Central memory CD8-positive, alpha-beta T cell (primary cell): ENCODE data around the gene PPIC.
"Not testable (repeated sequence)": the region's sequence is repeated elsewhere in the genome, so short reads cannot be mapped to it uniquely, and the experiment has no call there.

Experiments used
- ATAC-seq: fragments of 150-1000 bp; cut with Tn5 transposase; replicated peaks from 2 replicates; pipeline ENCODE4 v1.10.0; 2022; ENCODE audit warnings: mild to moderate bottlenecking, moderate FRiP score, moderate number of reproducible peaks; ENCODE audit not compliant: poor library complexity, severe bottlenecking; ENCODE audit errors: extremely low read depth
- DNase-seq, 2 donors: peaks; one replicate each; pipeline ENCODE4 v3.0.0; 2021; ENCODE audit warnings: low spot score in 2 of 2
- H3K27ac Mint-ChIP-seq: one replicate; pipeline ENCODE4 v1.8.0; 2022; ENCODE audit warnings: low read depth, mild to moderate bottlenecking, moderate library complexity, mixed read lengths
- H3K27me3 Mint-ChIP-seq: one replicate; pipeline ENCODE4 v1.8.0; 2022; ENCODE audit warnings: mixed read lengths
- H3K36me3 Mint-ChIP-seq: one replicate; pipeline ENCODE4 v1.8.0; 2022; ENCODE audit warnings: mild to moderate bottlenecking, moderate library complexity, mixed read lengths; ENCODE audit not compliant: insufficient read depth
- H3K4me1 Mint-ChIP-seq: one replicate; pipeline ENCODE4 v1.8.0; 2022; ENCODE audit warnings: mixed read lengths
- H3K4me3 Mint-ChIP-seq: one replicate; pipeline ENCODE4 v1.8.0; 2022; ENCODE audit warnings: mild to moderate bottlenecking, moderate library complexity, mixed read lengths
- H3K9me3 Mint-ChIP-seq: one replicate; pipeline ENCODE4 v1.8.0; 2022; ENCODE audit warnings: mixed read lengths

Gene PPIC

GRCh38 chr5:122999947-123000563, 36.5 kb downstream of the PPIC start:
- Mint-ChIP-seq H3K27ac (no peak overlapping the region), H3K27me3 (no peaks in the 10 kb centered on the region), H3K4me1 (no peaks in the 10 kb centered on the region), H3K9me3 (no peaks in the 10 kb centered on the region), H3K36me3 (peaks cover 2% of the 10 kb centered on the region), H3K4me3 (no peak overlapping the region)
- DNase-seq (no peak), ATAC-seq (no peak)

GRCh38 chr5:122997294-122997693, 39.2 kb downstream of the PPIC start:
- Mint-ChIP-seq H3K9me3 (no peaks in the 10 kb centered on the region), H3K36me3 (no peaks in the 10 kb centered on the region), H3K27ac (no peak overlapping the region), H3K4me1 (no peaks in the 10 kb centered on the region), H3K4me3 (no peak overlapping the region), H3K27me3 (no peaks in the 10 kb centered on the region)
- ATAC-seq (no peak), DNase-seq (no peak)

DNA sequence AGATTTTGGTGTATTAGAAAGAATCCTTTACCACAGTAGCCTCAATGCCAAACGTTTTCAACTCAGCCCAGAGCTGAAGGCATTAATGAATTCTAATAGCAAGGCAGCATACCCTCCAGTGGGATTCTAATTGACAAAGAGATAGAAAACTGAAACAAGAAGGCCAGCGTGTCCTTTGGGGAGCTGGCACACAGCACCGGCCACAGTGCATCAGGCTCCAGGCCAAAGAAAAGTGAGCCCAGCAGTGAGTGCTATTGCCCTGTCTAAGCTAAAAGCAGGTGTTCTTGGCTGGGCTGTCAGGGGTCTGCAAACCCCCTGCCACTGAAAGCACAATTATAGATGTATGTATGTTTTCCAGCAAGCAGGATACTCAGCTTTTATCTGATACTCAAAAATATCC, 40.4 kb downstream of the PPIC start:
- no peak for ATAC-seq
- no peaks in the 10 kb centered on the region for H3K36me3 Mint-ChIP-seq
- no peak overlapping the region for H3K4me3 Mint-ChIP-seq

GRCh38 chr5:122985954-122986721, 50.4 kb downstream of the PPIC start:
- H3K27ac Mint-ChIP-seq, result no peak overlapping the region
- no peaks in the 10 kb centered on the region for H3K36me3 Mint-ChIP-seq
- H3K27me3 Mint-ChIP-seq, result no peaks in the 10 kb centered on the region
- H3K9me3 Mint-ChIP-seq, result no peaks in the 10 kb centered on the region
- H3K4me3 Mint-ChIP-seq, result no peak overlapping the region
- no peak for DNase-seq
- no peak for ATAC-seq
- no peaks in the 10 kb centered on the region for H3K4me1 Mint-ChIP-seq

More for the DNA sequence above, 40.4 kb downstream of the PPIC start:
- Mint-ChIP-seq H3K9me3 (no peaks in the 10 kb centered on the region), H3K4me1 (no peaks in the 10 kb centered on the region), H3K27ac (no peak overlapping the region), H3K27me3 (no peaks in the 10 kb centered on the region)
- no peak for DNase-seq

DNA sequence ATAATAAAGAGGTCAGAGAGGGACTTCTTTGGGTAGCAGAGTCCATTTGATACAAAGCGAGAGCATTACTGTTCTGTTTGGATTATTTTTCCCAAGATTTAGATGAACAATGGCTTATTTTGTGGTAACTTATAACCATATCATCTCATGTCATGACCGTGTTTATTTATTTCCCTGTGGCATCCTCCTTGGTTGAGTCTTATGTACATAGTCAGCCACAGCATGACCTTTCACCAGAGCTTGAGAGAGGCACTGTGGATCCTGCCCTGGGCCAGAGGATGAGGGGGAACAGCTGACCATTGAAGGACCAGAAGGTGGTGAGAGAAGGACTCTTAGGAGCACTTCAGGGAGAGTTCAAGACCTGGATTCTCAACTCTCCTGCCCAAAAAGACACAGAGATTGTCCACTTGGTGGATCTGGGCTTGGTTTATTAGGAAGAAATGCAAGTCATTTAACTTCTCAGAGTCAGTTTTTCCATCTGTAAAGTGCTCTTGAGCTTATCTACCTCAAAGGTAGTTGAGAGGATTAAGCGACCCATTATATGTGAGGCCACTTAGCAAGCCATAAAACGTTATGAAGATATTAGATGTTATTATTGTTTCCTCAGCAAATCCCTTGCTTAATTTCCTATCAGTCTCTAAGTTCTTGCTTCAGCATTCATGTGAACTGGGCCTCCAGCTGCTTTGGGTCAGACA, 51.4 kb downstream of the PPIC start:
- H3K27ac Mint-ChIP-seq, result no peak overlapping the region
- no peaks in the 10 kb centered on the region for H3K4me1 Mint-ChIP-seq
- DNase-seq (no peak), ATAC-seq (no peak)
- H3K27me3 Mint-ChIP-seq, result no peaks in the 10 kb centered on the region
- H3K4me3 Mint-ChIP-seq, result no peak overlapping the region
- no peaks in the 10 kb centered on the region for H3K36me3 Mint-ChIP-seq
- H3K9me3 Mint-ChIP-seq, result no peaks in the 10 kb centered on the region

DNA sequence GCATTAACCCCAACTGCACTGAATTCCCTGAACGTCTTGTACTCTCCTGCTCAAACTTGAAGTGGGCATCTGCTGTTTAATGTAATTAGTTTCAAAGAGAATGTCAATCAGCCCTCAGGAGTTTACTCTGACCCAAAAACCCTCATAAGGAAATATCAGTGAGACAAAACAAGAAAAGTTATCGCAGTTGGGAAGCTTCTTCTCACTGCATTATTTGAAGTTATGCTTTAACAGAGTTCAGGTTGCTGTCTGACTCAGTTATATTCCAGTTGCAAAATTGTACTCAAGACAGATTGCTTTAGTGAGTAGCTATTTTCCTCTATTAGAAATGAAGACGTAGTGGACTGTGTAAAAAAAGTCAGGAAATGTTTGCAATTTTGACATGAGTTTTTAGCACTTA, 52.1 kb downstream of the PPIC start:
- H3K9me3 Mint-ChIP-seq, result no peaks in the 10 kb centered on the region
- no peaks in the 10 kb centered on the region for H3K27me3 Mint-ChIP-seq
- H3K4me3 Mint-ChIP-seq, result no peak overlapping the region
- DNase-seq, result no peak
- no peak overlapping the region for H3K27ac Mint-ChIP-seq
- H3K4me1 Mint-ChIP-seq, result no peaks in the 10 kb centered on the region
- no peaks in the 10 kb centered on the region for H3K36me3 Mint-ChIP-seq
- no peak for ATAC-seq

DNA sequence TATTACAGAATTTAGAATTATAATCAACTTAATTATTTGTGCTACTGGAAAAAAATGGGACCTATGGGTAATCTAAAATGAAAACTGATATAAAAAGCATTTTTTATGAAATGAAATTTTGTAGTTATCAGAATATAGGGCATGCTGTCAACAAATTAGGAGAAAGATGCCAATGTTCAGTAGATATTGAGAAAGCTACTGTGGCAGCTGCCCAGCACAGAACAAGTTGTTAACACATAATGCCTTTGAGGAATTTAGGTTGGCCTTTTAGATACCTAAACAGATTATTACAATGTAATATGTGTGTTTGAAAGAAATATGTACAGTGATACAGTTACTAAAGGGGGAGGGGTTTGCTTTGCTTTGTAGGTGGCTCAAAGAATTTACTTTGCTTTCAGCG, 54.1 kb downstream of the PPIC start:
- Mint-ChIP-seq H3K36me3 (no peaks in the 10 kb centered on the region), H3K4me3 (no peak overlapping the region), H3K27ac (no peak overlapping the region), H3K9me3 (no peaks in the 10 kb centered on the region), H3K27me3 (no peaks in the 10 kb centered on the region), H3K4me1 (no peaks in the 10 kb centered on the region)
- DNase-seq (no peak), ATAC-seq (no peak)

- ATAC-seq, result no peak
- DNase-seq, result no peak
- H3K27ac Mint-ChIP-seq, result no peak overlapping the region
- H3K27me3 Mint-ChIP-seq, result no peaks in the 10 kb centered on the region
- no peaks in the 10 kb centered on the region for H3K36me3 Mint-ChIP-seq
- H3K4me3 Mint-ChIP-seq, result no peak overlapping the region
- no peaks in the 10 kb centered on the region for H3K9me3 Mint-ChIP-seq
- H3K4me1 Mint-ChIP-seq, result no peaks in the 10 kb centered on the region
Measured at GRCh38 chr5:122981846-122982245, 54.7 kb downstream of the PPIC start.

DNA sequence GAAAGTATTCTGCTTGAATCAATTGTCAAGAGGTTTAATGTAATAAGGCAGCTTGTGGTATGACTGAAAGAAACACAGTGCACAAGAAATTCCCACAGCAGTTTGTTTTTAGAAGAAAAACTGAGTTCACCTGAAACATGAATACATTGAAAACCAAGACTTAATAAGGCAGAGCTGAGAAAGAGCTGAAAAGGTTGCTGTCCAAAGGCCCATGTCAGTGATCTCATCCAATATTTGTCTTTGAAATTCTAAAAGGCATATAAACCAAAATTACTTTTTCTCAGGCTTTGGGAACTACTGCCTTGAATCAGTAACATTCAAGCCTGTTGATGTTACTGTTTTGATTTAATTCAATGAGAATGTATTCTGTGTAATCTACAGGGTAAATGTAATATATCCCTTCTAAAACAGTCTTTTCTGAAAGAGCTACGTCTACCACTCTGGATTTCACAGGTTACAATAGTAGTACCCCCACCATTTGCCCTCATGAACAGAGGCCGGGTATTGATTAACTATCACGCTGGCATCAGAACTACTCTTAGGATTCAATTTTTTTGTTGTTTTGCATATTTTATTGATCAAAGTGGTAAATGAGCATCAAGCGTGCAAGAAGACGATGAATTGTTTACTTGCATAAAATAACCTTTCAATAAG, 57.8 kb downstream of the PPIC start:
- Mint-ChIP-seq H3K27me3 (no peaks in the 10 kb centered on the region), H3K4me3 (no peak overlapping the region), H3K4me1 (no peaks in the 10 kb centered on the region), H3K9me3 (no peaks in the 10 kb centered on the region), H3K27ac (no peak overlapping the region), H3K36me3 (no peaks in the 10 kb centered on the region)
- DNase-seq, result no peak
- ATAC-seq, result no peak

- no peak overlapping the region for H3K4me3 Mint-ChIP-seq
- H3K27me3 Mint-ChIP-seq, result no peaks in the 10 kb centered on the region
- DNase-seq (no peak), ATAC-seq (no peak)
- peaks cover 1% of the 10 kb centered on the region for H3K36me3 Mint-ChIP-seq
- H3K27ac Mint-ChIP-seq, result no peak overlapping the region
- H3K9me3 Mint-ChIP-seq, result no peaks in the 10 kb centered on the region
- no peaks in the 10 kb centered on the region for H3K4me1 Mint-ChIP-seq
Measured at GRCh38 chr5:122978068-122978467, 58.5 kb downstream of the PPIC start.

DNA sequence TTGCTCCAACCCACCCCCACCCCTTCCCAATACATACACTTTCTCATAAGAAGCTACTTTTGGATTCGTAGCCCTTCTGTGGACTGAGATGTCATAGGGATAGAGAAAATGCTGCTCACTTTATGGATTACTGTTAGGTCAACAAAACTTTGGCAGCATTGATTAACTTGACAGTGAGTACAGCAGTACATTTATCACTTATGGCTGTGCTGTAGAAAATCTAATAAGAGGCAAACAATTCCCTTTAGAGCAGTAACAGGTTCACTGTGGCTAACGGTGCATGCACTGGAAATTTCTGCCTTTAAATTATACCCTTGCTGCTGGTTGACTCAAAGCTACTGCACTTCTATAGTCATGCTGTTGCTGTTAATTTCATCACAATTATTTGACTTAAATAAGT, 59.2 kb downstream of the PPIC start:
- no peaks in the 10 kb centered on the region for H3K4me1 Mint-ChIP-seq
- ATAC-seq (no peak), DNase-seq (no peak)
- H3K9me3 Mint-ChIP-seq, result no peaks in the 10 kb centered on the region
- H3K27ac Mint-ChIP-seq, result no peak overlapping the region
- no peak overlapping the region for H3K4me3 Mint-ChIP-seq
- no peaks in the 10 kb centered on the region for H3K27me3 Mint-ChIP-seq
- H3K36me3 Mint-ChIP-seq, result peaks cover 1% of the 10 kb centered on the region

DNA sequence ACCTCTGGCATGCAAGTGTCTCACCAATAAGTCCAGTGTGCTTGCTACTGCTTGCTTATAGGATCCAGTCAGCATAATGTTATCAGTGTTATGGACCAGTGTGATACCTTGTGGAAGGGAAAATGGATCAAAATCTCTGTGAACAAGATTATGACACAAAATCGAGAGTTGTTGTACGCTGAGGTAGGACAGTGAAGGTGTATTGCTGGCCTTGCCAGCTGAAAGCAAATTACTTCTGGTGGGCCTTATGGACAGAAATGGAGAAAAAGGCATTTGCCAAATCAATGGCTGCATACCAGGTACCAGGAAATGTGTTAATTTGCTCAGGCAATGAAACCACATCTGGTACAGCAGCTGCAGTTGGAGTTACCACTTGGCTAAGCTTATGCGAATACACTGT, 62.3 kb downstream of the PPIC start:
- DNase-seq, H3K36me3 Mint-ChIP-seq, H3K4me3 Mint-ChIP-seq, H3K4me1 Mint-ChIP-seq, ATAC-seq, H3K9me3 Mint-ChIP-seq, H3K27me3 Mint-ChIP-seq, H3K27ac Mint-ChIP-seq: not testable (repeated sequence)
